ENCODE data around the gene SSX5. TPM values are rescaled to one million over a fixed set of nuclear protein-coding genes. Genes with fewer than 3 reads are reported as not detected.
"Not testable (repeated sequence)": the region's sequence is repeated elsewhere in the genome, so short reads cannot be mapped to it uniquely, and the experiment has no call there.

SSX5 gene
- total and polyA plus RNA-seq, 2 experiments from 2014 or later = not detected

DNA sequence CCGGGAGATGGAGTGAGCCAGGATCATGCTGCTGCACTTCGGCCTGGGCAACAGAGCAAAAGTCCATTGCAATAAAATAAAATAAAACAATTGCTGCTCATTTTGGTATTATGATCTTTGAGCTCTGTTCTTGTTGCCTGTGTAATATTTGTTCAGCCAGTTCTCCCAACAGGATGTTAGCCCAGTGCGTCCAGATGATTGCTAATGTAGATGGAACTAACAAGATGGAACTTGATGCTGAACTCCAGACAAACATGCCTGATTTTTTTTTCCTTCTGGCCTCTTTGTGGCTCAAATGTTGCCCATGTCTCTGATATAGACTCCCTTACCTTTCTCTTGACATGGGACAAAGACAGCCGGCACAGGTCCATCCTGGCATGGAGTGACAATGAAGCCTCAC, 15.8 kb downstream of the SSX5 start:
- H3K4me3 Mint-ChIP-seq = no peak overlapping the region
- H3K9me3 Mint-ChIP-seq = no peaks in the 10 kb centered on the region

DNA sequence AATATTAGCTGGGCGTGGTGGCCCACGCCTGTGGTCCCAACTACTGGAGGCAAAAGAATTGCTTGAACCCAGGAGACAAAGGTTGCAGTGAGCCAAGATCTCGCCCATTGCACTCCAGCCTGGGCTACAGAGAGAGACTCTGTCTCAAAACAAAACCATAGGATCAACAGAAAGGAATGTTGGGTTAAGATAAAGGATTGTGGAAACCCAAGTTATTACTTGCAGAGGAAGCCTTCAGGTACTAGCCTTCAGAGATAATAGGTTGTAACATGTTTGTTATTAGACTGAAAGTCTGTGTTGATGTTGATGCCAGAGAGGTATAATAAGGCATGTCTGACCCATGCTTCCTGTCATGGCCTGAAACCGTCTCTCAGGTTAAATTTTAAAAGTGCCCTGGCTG, 16.9 kb downstream of the SSX5 start:
- Histone ChIP-seq H3K36me3 (ENCODE audit: insufficient read depth) (no peaks in the 10 kb centered on the region), H3K4me1 (ENCODE audit: insufficient read depth) (no peaks in the 10 kb centered on the region), H3K79me2 (replicated peaks; ENCODE audit: insufficient read depth) (no peaks in the 10 kb centered on the region), H3F3A (replicated peaks; ENCODE audit: low read depth) (no peaks in the 10 kb centered on the region), H3K27ac (ENCODE audit: low read depth) (no peak overlapping the region), H3K27me3 (ENCODE audit: insufficient read depth) (no peaks in the 10 kb centered on the region), H3K4me3 (no peak overlapping the region), H3K4me2 (no peak overlapping the region), H3K9me2 (ENCODE audit: insufficient read depth) (no peaks in the 10 kb centered on the region), H4K20me1 (replicated peaks; ENCODE audit: insufficient read depth) (no peaks in the 10 kb centered on the region), H2AFZ (no peak overlapping the region)
- no peaks in the 10 kb centered on the region; the same call in 2 of the 3 replicates for H3K4me1 Mint-ChIP-seq
- TF ChIP-seq, protein P1, sequence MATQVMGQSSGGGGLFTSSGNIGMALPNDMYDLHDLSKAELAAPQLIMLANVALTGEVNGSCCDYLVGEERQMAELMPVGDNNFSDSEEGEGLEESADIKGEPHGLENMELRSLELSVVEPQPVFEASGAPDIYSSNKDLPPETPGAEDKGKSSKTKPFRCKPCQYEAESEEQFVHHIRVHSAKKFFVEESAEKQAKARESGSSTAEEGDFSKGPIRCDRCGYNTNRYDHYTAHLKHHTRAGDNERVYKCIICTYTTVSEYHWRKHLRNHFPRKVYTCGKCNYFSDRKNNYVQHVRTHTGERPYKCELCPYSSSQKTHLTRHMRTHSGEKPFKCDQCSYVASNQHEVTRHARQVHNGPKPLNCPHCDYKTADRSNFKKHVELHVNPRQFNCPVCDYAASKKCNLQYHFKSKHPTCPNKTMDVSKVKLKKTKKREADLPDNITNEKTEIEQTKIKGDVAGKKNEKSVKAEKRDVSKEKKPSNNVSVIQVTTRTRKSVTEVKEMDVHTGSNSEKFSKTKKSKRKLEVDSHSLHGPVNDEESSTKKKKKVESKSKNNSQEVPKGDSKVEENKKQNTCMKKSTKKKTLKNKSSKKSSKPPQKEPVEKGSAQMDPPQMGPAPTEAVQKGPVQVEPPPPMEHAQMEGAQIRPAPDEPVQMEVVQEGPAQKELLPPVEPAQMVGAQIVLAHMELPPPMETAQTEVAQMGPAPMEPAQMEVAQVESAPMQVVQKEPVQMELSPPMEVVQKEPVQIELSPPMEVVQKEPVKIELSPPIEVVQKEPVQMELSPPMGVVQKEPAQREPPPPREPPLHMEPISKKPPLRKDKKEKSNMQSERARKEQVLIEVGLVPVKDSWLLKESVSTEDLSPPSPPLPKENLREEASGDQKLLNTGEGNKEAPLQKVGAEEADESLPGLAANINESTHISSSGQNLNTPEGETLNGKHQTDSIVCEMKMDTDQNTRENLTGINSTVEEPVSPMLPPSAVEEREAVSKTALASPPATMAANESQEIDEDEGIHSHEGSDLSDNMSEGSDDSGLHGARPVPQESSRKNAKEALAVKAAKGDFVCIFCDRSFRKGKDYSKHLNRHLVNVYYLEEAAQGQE (IDR thresholded peaks at IDR 0.05; ENCODE audit: unreplicated experiment) = no peak
- no peak for ATAC-seq
- H3K27ac Mint-ChIP-seq = no peak overlapping the region
- H3K36me3 Mint-ChIP-seq (ENCODE audit: low read depth) = no peaks in the 10 kb centered on the region
- DNase-seq (ENCODE audit: low spot score) = no peak
- peaks cover 4% of the 10 kb centered on the region for H3K27me3 Mint-ChIP-seq (ENCODE audit: insufficient read depth, low read depth, poor library complexity)
- no peak overlapping the region for H3K4me3 Mint-ChIP-seq
- no peaks in the 10 kb centered on the region for H3K9me3 Mint-ChIP-seq

More for the DNA sequence above, 15.8 kb downstream of the SSX5 start:
- Mint-ChIP-seq H3K27ac (no peak overlapping the region), H3K27me3 (ENCODE audit: insufficient read depth, low read depth, poor library complexity) (peaks cover 4% of the 10 kb centered on the region), H3K36me3 (ENCODE audit: low read depth) (no peaks in the 10 kb centered on the region), H3K4me1 (no peaks in the 10 kb centered on the region; the same call in 2 of the 3 replicates)
- Histone ChIP-seq H3F3A (replicated peaks; ENCODE audit: low read depth) (no peaks in the 10 kb centered on the region), H3K4me1 (ENCODE audit: insufficient read depth) (no peaks in the 10 kb centered on the region), H4K20me1 (replicated peaks; ENCODE audit: insufficient read depth) (no peaks in the 10 kb centered on the region), H3K27me3 (ENCODE audit: insufficient read depth) (no peaks in the 10 kb centered on the region), H2AFZ (no peak overlapping the region), H3K36me3 (ENCODE audit: insufficient read depth) (no peaks in the 10 kb centered on the region), H3K9me2 (ENCODE audit: insufficient read depth) (no peaks in the 10 kb centered on the region), H3K79me2 (replicated peaks; ENCODE audit: insufficient read depth) (no peaks in the 10 kb centered on the region), H3K4me2 (no peak overlapping the region), H3K27ac (ENCODE audit: low read depth) (no peak overlapping the region), H3K4me3 (no peak overlapping the region)
- ATAC-seq = no peak
- DNase-seq (ENCODE audit: low spot score) = no peak
- TF ChIP-seq POLR2AphosphoS5 (IDR thresholded peaks at IDR 0.05; ENCODE audit: low read depth) (no peak), STAT1 (IDR thresholded peaks at IDR 0.05; ENCODE audit: unreplicated experiment) (no peak), JUNB (IDR thresholded peaks at IDR 0.05; ENCODE audit: unreplicated experiment) (no peak), CREB1 (CRISPR knock-in tag; IDR thresholded peaks at IDR 0.05; ENCODE audit: low read depth) (no peak), EZH2phosphoT487 (IDR thresholded peaks at IDR 0.05; ENCODE audit: unreplicated experiment) (no peak), NANOG (IDR thresholded peaks at IDR 0.05; ENCODE audit: borderline replicate concordance) (no peak), EZH2 (IDR thresholded peaks at IDR 0.05; ENCODE audit: low read depth, unreplicated experiment) (no peak), ZNF114 (CRISPR knock-in tag; IDR thresholded peaks at IDR 0.05) (no peak), ZNF331 (CRISPR knock-in tag; IDR thresholded peaks at IDR 0.05; ENCODE audit: low read depth) (no peak)
- TF ChIP-seq, protein P2, sequence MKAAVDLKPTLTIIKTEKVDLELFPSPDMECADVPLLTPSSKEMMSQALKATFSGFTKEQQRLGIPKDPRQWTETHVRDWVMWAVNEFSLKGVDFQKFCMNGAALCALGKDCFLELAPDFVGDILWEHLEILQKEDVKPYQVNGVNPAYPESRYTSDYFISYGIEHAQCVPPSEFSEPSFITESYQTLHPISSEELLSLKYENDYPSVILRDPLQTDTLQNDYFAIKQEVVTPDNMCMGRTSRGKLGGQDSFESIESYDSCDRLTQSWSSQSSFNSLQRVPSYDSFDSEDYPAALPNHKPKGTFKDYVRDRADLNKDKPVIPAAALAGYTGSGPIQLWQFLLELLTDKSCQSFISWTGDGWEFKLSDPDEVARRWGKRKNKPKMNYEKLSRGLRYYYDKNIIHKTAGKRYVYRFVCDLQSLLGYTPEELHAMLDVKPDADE (IDR thresholded peaks at IDR 0.05) = no peak
- TF ChIP-seq, protein P3, sequence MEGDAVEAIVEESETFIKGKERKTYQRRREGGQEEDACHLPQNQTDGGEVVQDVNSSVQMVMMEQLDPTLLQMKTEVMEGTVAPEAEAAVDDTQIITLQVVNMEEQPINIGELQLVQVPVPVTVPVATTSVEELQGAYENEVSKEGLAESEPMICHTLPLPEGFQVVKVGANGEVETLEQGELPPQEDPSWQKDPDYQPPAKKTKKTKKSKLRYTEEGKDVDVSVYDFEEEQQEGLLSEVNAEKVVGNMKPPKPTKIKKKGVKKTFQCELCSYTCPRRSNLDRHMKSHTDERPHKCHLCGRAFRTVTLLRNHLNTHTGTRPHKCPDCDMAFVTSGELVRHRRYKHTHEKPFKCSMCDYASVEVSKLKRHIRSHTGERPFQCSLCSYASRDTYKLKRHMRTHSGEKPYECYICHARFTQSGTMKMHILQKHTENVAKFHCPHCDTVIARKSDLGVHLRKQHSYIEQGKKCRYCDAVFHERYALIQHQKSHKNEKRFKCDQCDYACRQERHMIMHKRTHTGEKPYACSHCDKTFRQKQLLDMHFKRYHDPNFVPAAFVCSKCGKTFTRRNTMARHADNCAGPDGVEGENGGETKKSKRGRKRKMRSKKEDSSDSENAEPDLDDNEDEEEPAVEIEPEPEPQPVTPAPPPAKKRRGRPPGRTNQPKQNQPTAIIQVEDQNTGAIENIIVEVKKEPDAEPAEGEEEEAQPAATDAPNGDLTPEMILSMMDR (conservative IDR thresholded peaks at IDR 0.05; ENCODE audit: low read depth in 2 of 2) = no peak

DNA sequence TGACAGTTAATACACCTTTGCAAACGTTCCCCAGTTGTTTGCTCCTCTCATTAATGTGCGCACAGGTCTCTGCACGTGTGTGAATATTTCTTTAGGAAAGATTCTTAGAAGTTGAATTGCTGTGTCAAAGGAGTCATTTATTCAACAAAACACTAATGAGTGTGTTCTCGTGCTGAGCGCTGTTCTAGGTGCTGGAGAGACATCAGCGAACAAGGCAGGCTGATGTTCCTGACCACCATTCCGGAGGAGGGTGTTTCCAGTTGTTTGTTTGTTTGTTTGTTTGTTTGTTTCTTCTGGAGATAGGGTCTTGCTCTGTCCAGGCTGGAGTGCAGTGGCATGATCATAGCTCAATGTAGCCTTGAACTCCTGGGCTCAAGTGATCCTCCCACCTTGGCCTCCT, 30.3 kb downstream of the SSX5 start:
- not testable (repeated sequence) for H3K9me2 ChIP-seq (ENCODE audit: insufficient read depth); H3K36me3 ChIP-seq (ENCODE audit: insufficient read depth); H3K4me3 ChIP-seq; H3F3A ChIP-seq (replicated peaks; ENCODE audit: low read depth); H3K36me3 Mint-ChIP-seq (ENCODE audit: low read depth); H3K9me3 Mint-ChIP-seq; H2AFZ ChIP-seq; H3K27me3 Mint-ChIP-seq (ENCODE audit: insufficient read depth, low read depth, poor library complexity); H3K79me2 ChIP-seq (replicated peaks; ENCODE audit: insufficient read depth); H3K4me1 Mint-ChIP-seq; H3K4me3 Mint-ChIP-seq; DNase-seq (ENCODE audit: low spot score); ATAC-seq; H3K4me1 ChIP-seq (ENCODE audit: insufficient read depth); H3K4me2 ChIP-seq; H3K27ac ChIP-seq (ENCODE audit: low read depth); H3K27me3 ChIP-seq (ENCODE audit: insufficient read depth); H4K20me1 ChIP-seq (replicated peaks; ENCODE audit: insufficient read depth); H3K27ac Mint-ChIP-seq

Data from GM23338 (cell line).